A673 (cell line): ENCODE measurements around the gene ARFRP1.

Experiments used
- CTCF ChIP-seq: fragments of 300-800, 200-600 bp; sonication (generic); conservative IDR thresholded peaks from 2 replicates; pipeline ENCODE4 v1.5.1; 2017; ENCODE audit warnings: low read depth, mild to moderate bottlenecking, antibody characterized with exemption, low read length, moderate library complexity, mixed read lengths
- EZH2 ChIP-seq: fragments of 200-600 bp; sonication (generic); IDR thresholded peaks from 2 replicates; pipeline ENCODE4 v1.6.1; 2017; ENCODE audit warnings: borderline replicate concordance, low read depth, mild to moderate bottlenecking, mixed read lengths, antibody characterized with exemption, low read length; ENCODE audit not compliant: poor library complexity, severe bottlenecking

- TF ChIP-seq CTCF (no peak), EZH2 (no peak)
Measured at GRCh38 chr20:63736893-63737694, 29.3 kb upstream of the ARFRP1 start.
